IMR-90 (cell line): ENCODE data around the gene FNBP1. TPM values are rescaled to one million over a fixed set of nuclear protein-coding genes. Genes with fewer than 3 reads are reported as not detected.

Experiments used
- ATAC-seq: fragments of 200-7000 bp; cut with Tn5 transposase; 2 replicates; pipeline ENCODE4 v1.9.1; 2020; ENCODE audit warnings: low read depth, mild to moderate bottlenecking, moderate library complexity
- BruUV-seq: library from RNA; stranded (reverse); fragments of 400-500 nt; replicated peaks from 2 replicates; lab custom pipeline; 2021; lab: Mats Ljungman, UMichigan
- CTCF ChIA-PET: fragments of 300-600 bp; formaldehyde crosslinking; extraction: SDS; loops from one replicate; lab custom pipeline; 2021; ENCODE audit warnings: antibody characterized with exemption; lab: Yijun Ruan, JAX
- POLR2A ChIA-PET: fragments of 300-600 bp; sonication (Branson Sonifier 250); formaldehyde crosslinking; loops from one replicate; lab custom pipeline; 2022; ENCODE audit warnings: antibody characterized with exemption; ENCODE audit not compliant: unreplicated experiment; lab: Charles Lee
- DNase-seq: peaks from one replicate; pipeline ENCODE4 v3.0.0; 2013
- H2AFZ ChIP-seq: replicated peaks from 2 replicates; pipeline ENCODE3; 2013; ENCODE audit warnings: low read length, mild to moderate bottlenecking; ENCODE audit not compliant: poor library complexity
- H2AK5ac ChIP-seq: 2 replicates; pipeline ENCODE4 v1.6.1; 2013; ENCODE audit warnings: low read depth, low read length, inconsistent platforms
- H2AK9ac ChIP-seq: replicated peaks from 2 replicates; pipeline ENCODE3; 2013; ENCODE audit warnings: mild to moderate bottlenecking, low read depth, low read length, moderate library complexity; ENCODE audit not compliant: poor library complexity
- H2BK120ac ChIP-seq: 2 replicates; pipeline ENCODE4 v1.6.1; 2013; ENCODE audit warnings: low read depth, low read length, inconsistent platforms
- H2BK15ac ChIP-seq: 3 replicates; pipeline ENCODE4 v1.6.1; 2013; ENCODE audit warnings: low read depth, low read length, inconsistent platforms
- H2BK20ac ChIP-seq: 2 replicates; pipeline ENCODE4 v1.6.1; 2013; ENCODE audit warnings: low read depth, mild to moderate bottlenecking, inconsistent platforms, low read length, moderate library complexity
- H2BK5ac ChIP-seq: 2 replicates; pipeline ENCODE4 v1.6.1; 2013; ENCODE audit warnings: mild to moderate bottlenecking, low read depth, low read length, inconsistent platforms; ENCODE audit not compliant: poor library complexity, severe bottlenecking
- H3K14ac ChIP-seq: replicated peaks from 2 replicates; pipeline ENCODE4 v1.6.1; 2013; ENCODE audit warnings: low read depth, low read length, inconsistent platforms
- H3K18ac ChIP-seq: 2 replicates; pipeline ENCODE4 v1.6.1; 2013; ENCODE audit warnings: low read depth, low read length, control low read depth
- H3K23ac ChIP-seq: 2 replicates; pipeline ENCODE4 v1.6.1; 2013; ENCODE audit warnings: low read depth, low read length, inconsistent platforms
- H3K27ac ChIP-seq: 2 replicates; pipeline ENCODE4 v1.5.1; 2013; ENCODE audit warnings: mild to moderate bottlenecking, control low read depth, low read length; ENCODE audit not compliant: insufficient read depth
- H3K27me3 ChIP-seq: 2 replicates; pipeline ENCODE4 v1.6.1; 2013; ENCODE audit warnings: low read length; ENCODE audit not compliant: control insufficient read depth, insufficient read depth
- H3K36me3 ChIP-seq: 2 replicates; pipeline ENCODE4 v1.6.1; 2013; ENCODE audit warnings: low read length, mixed read lengths; ENCODE audit not compliant: control insufficient read depth, insufficient read depth
- H3K4ac ChIP-seq: 2 replicates; pipeline ENCODE4 v1.6.1; 2013; ENCODE audit warnings: low read depth, low read length, inconsistent platforms
- H3K4me1 ChIP-seq: 2 replicates; pipeline ENCODE4 v1.6.1; 2013; ENCODE audit warnings: low read length, mixed read lengths; ENCODE audit not compliant: control insufficient read depth, insufficient read depth
- H3K4me2 ChIP-seq: 2 replicates; pipeline ENCODE4 v1.6.1; 2013; ENCODE audit warnings: low read depth, mild to moderate bottlenecking, control low read depth, low read length, moderate library complexity
- H3K4me3 ChIP-seq: 2 replicates; pipeline ENCODE4 v1.5.1; 2013; ENCODE audit warnings: low read depth, mild to moderate bottlenecking, control low read depth, low read length, moderate library complexity; ENCODE audit not compliant: insufficient read depth
- H3K56ac ChIP-seq: 2 replicates; pipeline ENCODE4 v1.6.1; 2013; ENCODE audit warnings: low read length, inconsistent platforms; ENCODE audit not compliant: insufficient read depth; ENCODE audit errors: extremely low read depth
- H3K79me1 ChIP-seq, 2 experiments: 2 replicates each; pipeline ENCODE4 v1.6.1; 2013; ENCODE audit warnings: low read length in 2 of 2, inconsistent platforms in 1 of 2, low read depth in 1 of 2
- H3K9ac ChIP-seq: 2 replicates; pipeline ENCODE4 v1.6.1; 2013; ENCODE audit warnings: low read depth, low read length, control low read depth
- H3K9me1 ChIP-seq: 2 replicates; pipeline ENCODE4 v1.6.1; 2013; ENCODE audit warnings: low read length, inconsistent platforms; ENCODE audit not compliant: insufficient read depth
- H3K9me3 ChIP-seq: 2 replicates; pipeline ENCODE4 v1.6.1; 2013; ENCODE audit warnings: low read length; ENCODE audit not compliant: control insufficient read depth, insufficient read depth
- H4K20me1 ChIP-seq: 2 replicates; pipeline ENCODE4 v1.6.1; 2013; ENCODE audit warnings: low read length, inconsistent platforms; ENCODE audit not compliant: insufficient read depth
- H4K5ac ChIP-seq: 2 replicates; pipeline ENCODE4 v1.6.1; 2013; ENCODE audit warnings: mild to moderate bottlenecking, low read depth, low read length, control low read depth
- H4K8ac ChIP-seq, 2 experiments: 2 replicates each; pipeline ENCODE4 v1.6.1; 2013; ENCODE audit warnings: low read depth in 2 of 2, low read length in 2 of 2, control low read depth in 1 of 2, inconsistent platforms in 1 of 2
- H4K91ac ChIP-seq: 2 replicates; pipeline ENCODE4 v1.6.1; 2013; ENCODE audit warnings: low read depth, low read length, inconsistent platforms; ENCODE audit not compliant: insufficient read depth
- BHLHE40 ChIP-seq: fragments of 150-350 bp; IDR thresholded peaks from 2 replicates; pipeline ENCODE4 v1.6.1; 2016; ENCODE audit warnings: mild to moderate bottlenecking, low read depth, low read length
- CEBPB ChIP-seq: IDR thresholded peaks from 2 replicates; pipeline ENCODE4 v1.6.1; 2012; ENCODE audit warnings: low read depth, low read length, improper control_type of control experiment
- CHD1 ChIP-seq: IDR thresholded peaks from 2 replicates; pipeline ENCODE4 v1.6.1; 2012; ENCODE audit warnings: low read depth, low read length, improper control_type of control experiment
- FOS ChIP-seq: fragments of 150-350 bp; IDR thresholded peaks from 2 replicates; pipeline ENCODE4 v1.6.1; 2016; ENCODE audit warnings: low read depth, low read length
- MAZ ChIP-seq: IDR thresholded peaks from 2 replicates; pipeline ENCODE4 v1.6.1; 2012; ENCODE audit warnings: low read depth, mild to moderate bottlenecking, low read length, improper control_type of control experiment, moderate library complexity, borderline replicate concordance
- RAD21 ChIP-seq: IDR thresholded peaks from 2 replicates; pipeline ENCODE4 v1.6.1; 2012; ENCODE audit warnings: low read length, improper control_type of control experiment
- RFX5 ChIP-seq: IDR thresholded peaks from 2 replicates; pipeline ENCODE4 v1.8.0; 2012; ENCODE audit warnings: low read depth, mild to moderate bottlenecking, low read length, moderate library complexity
- SMC3 ChIP-seq: fragments of 150-350 bp; IDR thresholded peaks from 2 replicates; pipeline ENCODE4 v1.6.1; 2016; ENCODE audit warnings: low read depth, mild to moderate bottlenecking, antibody characterized with exemption, low read length, moderate library complexity
- WGBS, 2 experiments: methylation state at CpG; one replicate each; pipeline versions ENCODE4 v1.1.5 to v1.1.7; 2013; ENCODE audit warnings: missing lambda C conversion rate in 2 of 2; ENCODE audit not compliant: insufficient read length in 1 of 2; ENCODE audit errors: extremely low coverage in 2 of 2; 5-methylcytosine and 5-hydroxymethylcytosine counted together
- dilution Hi-C: fragments of 300-500 bp; cut with HindIII; formaldehyde crosslinking; loops from one replicate; pipeline ENCODE4 v1.14.3; 2018; ENCODE audit warnings: low sequenced_read_pairs; ENCODE audit not compliant: unreplicated experiment
- in situ Hi-C: fragments of 300-500 bp; cut with MboI; formaldehyde crosslinking; loops from 3 replicates; pipeline ENCODE4 v1.14.3; 2019; ENCODE audit warnings: low sequenced_read_pairs, inconsistent platforms, mixed read lengths
- intact Hi-C: fragments of 100-400 bp; cut with micrococcal nuclease; formaldehyde crosslinking; loops from 2 replicates; pipeline ENCODE4 v1.10.0; 2022
- polyA plus RNA-seq, 3 experiments: library from polyadenylated mRNA; depleted of rRNA; stranded (reverse); fragments of >200 nt; gene quantifications; 2 replicates each; pipeline ENCODE4 v1.2.3, GENCODE V29; 2012; ENCODE audit warnings: low replicate concordance in 1 of 3
- total RNA-seq: library from RNA; depleted of rRNA; stranded (reverse); fragments of >200 nt; gene quantifications from 2 replicates; pipeline ENCODE4 v1.2.3, GENCODE V29; 2012
- TF ChIP-seq, protein P1 (sequence below): fragments of 150-350 bp; IDR thresholded peaks from 2 replicates; pipeline ENCODE4 v1.6.1; 2016; ENCODE audit warnings: low read depth, mild to moderate bottlenecking, low read length, moderate library complexity, borderline replicate concordance

FNBP1 gene
- total and polyA plus RNA-seq, 2 of the 4 experiments (the other 2 are of a cell fraction), result 10.3 to 15.4 TPM

DNA sequence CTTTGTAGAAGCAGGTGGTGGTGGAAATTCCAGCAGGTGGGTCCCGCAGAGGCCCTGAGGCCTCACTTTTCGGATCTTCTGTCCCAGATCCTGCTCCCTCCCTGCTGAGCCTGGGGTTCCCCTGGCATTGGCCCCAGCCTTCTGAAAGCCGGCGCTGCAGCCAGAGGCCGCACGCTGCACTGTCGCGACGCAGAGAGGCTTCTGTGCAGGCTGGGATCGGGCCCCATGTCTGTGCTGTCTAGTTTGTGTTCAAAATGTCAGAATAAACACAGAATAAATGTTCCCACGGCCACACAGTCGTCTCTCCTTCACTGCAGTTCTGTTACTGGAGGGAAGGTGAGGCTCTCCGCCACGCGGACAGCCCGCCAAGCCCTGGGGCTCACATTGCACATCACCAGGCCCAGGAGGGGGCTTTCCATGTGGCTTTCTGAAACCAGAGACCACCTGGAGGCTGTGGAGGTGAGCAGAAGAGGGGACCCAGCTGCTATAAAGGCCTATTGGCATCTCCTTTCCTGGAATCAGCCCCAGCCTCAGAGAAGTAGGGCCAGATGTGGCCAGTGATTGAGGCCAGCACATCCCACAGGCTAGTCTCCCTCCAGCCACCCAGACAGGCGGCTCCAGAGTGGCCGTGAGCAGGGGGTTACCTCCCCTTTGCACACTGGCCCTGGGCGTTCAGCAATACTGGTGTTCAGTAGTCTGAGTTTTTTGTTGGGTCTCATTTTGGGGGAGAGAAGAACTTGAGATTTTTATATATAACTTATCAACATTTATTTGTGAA lies 161.3 kb downstream of the FNBP1 start:
- Histone ChIP-seq H3K79me1 (peaks cover 0 to 2% of the 10 kb centered on the region in 2 experiments; a peak in 1 of 4 replicates), H3K9ac (no peak overlapping the region), H3K9me3 (no peaks in the 10 kb centered on the region), H4K8ac (no peak overlapping the region), H4K5ac (no peak overlapping the region), H3K36me3 (peaks cover 31% of the 10 kb centered on the region; the same call in 1 of the 2 replicates), H2BK20ac (no peak overlapping the region), H3K27me3 (no peaks in the 10 kb centered on the region), H2AK9ac (no peak overlapping the region), H3K27ac (no peak overlapping the region), H3K4me1 (peaks cover 16% of the 10 kb centered on the region), H2BK5ac (no peak overlapping the region), H4K91ac (no peak overlapping the region), H3K14ac (no peak overlapping the region), H2BK15ac (no peak overlapping the region), H3K56ac (no peak overlapping the region), H2AK5ac (no peak overlapping the region), H3K9me1 (peaks cover 8% of the 10 kb centered on the region; the same call in 1 of the 2 replicates), H3K18ac (no peak overlapping the region), H3K4ac (no peak overlapping the region), H2AFZ (no peak overlapping the region), H2BK120ac (no peak overlapping the region), H3K4me2 (no peak overlapping the region), H3K4me3 (no peak overlapping the region), H3K23ac (no peak overlapping the region), H4K20me1 (no peaks in the 10 kb centered on the region)
- intact Hi-C loops, result loop anchor here (10.0 kb wide), 1 partner anchor 353 kb away; no protein-coding TSS in a partner anchor
- in situ Hi-C loops, result loop anchor here (25.0 kb wide), 1 partner anchor 181 kb away; the partner anchor contains the start of gene GPR107
- POLR2A ChIA-PET, result no interaction called here
- DNase-seq (no peak), ATAC-seq (no peak)
- WGBS, 2 experiments, result 78% methylated on average over 3 of the region's 19 CpGs; no CpG with 5 or more reads in 1 of the 2 experiments
- no TSS peak for BruUV-seq
- TF ChIP-seq FOS (no peak), BHLHE40 (no peak), MAZ (no peak), SMC3 (no peak), RAD21 (no peak), RFX5 (no peak), CEBPB (no peak), CHD1 (no peak)
- TF ChIP-seq, protein P1, sequence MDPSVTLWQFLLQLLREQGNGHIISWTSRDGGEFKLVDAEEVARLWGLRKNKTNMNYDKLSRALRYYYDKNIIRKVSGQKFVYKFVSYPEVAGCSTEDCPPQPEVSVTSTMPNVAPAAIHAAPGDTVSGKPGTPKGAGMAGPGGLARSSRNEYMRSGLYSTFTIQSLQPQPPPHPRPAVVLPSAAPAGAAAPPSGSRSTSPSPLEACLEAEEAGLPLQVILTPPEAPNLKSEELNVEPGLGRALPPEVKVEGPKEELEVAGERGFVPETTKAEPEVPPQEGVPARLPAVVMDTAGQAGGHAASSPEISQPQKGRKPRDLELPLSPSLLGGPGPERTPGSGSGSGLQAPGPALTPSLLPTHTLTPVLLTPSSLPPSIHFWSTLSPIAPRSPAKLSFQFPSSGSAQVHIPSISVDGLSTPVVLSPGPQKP, result no peak
- dilution Hi-C loops, result no loop called here
- CTCF ChIA-PET, result no interaction called here
